Thymus (tissue), 11 donors: ENCODE results near the gene TTC31. TPM values are rescaled to one million over a fixed set of nuclear protein-coding genes. Genes with fewer than 3 reads are reported as not detected.
"Not testable (repeated sequence)": the region's sequence is repeated elsewhere in the genome, so short reads cannot be mapped to it uniquely, and the experiment has no call there.

Experiments used
- DNase-seq, 9 donors: peaks; one replicate each; pipeline ENCODE4 v3.0.0-alpha.2; 2013; ENCODE audit warnings: low spot score in 9 of 9, low read depth in 6 of 9, missing footprints in 1 of 9
- H3K27ac ChIP-seq, 2 donors: one replicate each; pipeline ENCODE4 v1.5.1; 2013; ENCODE audit warnings: control low read depth in 1 of 2, low read depth in 1 of 2, low read length in 1 of 2, mild to moderate bottlenecking in 1 of 2, moderate library complexity in 1 of 2
- H3K27me3 ChIP-seq, 2 donors: one replicate each; pipeline ENCODE4 v1.5.1; 2013; ENCODE audit warnings: low read length in 1 of 2; ENCODE audit not compliant: control insufficient read depth in 2 of 2, insufficient read depth in 1 of 2
- H3K36me3 ChIP-seq, 2 donors: one replicate each; pipeline ENCODE4 v1.5.1; 2013; ENCODE audit warnings: low read length in 1 of 2, mild to moderate bottlenecking in 1 of 2, moderate library complexity in 1 of 2; ENCODE audit not compliant: control insufficient read depth in 2 of 2, insufficient read depth in 2 of 2
- H3K4me1 ChIP-seq, 2 donors: one replicate each; pipeline ENCODE4 v1.5.1; 2013; ENCODE audit warnings: low read length in 2 of 2; ENCODE audit not compliant: control insufficient read depth in 2 of 2, insufficient read depth in 2 of 2
- H3K4me3 ChIP-seq, 2 donors: one replicate each; pipeline ENCODE4 v1.5.1; 2013; ENCODE audit warnings: low read length in 2 of 2, control low read depth in 1 of 2, mild to moderate bottlenecking in 1 of 2
- H3K9me3 ChIP-seq, 2 donors: one replicate each; pipeline ENCODE4 v1.5.1; 2013; ENCODE audit warnings: low read length in 1 of 2, mild to moderate bottlenecking in 1 of 2; ENCODE audit not compliant: control insufficient read depth in 2 of 2, insufficient read depth in 1 of 2
- WGBS: extraction: QIAGEN DNeasy Blood & Tissue Kit; methylation state at CpG from one replicate; pipeline ENCODE4 v1.1.7; 2013; 5-methylcytosine and 5-hydroxymethylcytosine counted together
- polyA plus RNA-seq: library from polyadenylated mRNA; stranded (reverse); fragments of 200-250 nt; gene quantifications from one replicate; pipeline ENCODE4 v1.2.3, GENCODE V29; 2013
- total RNA-seq: library from RNA; stranded (reverse); fragments of 120-200 nt; gene quantifications from one replicate; pipeline ENCODE4 v1.2.4, GENCODE V29; 2013
- donor health status: healthy.

TTC31 gene
- total and polyA plus RNA-seq, 2 donors, result 10.3 to 23.5 TPM

DNA sequence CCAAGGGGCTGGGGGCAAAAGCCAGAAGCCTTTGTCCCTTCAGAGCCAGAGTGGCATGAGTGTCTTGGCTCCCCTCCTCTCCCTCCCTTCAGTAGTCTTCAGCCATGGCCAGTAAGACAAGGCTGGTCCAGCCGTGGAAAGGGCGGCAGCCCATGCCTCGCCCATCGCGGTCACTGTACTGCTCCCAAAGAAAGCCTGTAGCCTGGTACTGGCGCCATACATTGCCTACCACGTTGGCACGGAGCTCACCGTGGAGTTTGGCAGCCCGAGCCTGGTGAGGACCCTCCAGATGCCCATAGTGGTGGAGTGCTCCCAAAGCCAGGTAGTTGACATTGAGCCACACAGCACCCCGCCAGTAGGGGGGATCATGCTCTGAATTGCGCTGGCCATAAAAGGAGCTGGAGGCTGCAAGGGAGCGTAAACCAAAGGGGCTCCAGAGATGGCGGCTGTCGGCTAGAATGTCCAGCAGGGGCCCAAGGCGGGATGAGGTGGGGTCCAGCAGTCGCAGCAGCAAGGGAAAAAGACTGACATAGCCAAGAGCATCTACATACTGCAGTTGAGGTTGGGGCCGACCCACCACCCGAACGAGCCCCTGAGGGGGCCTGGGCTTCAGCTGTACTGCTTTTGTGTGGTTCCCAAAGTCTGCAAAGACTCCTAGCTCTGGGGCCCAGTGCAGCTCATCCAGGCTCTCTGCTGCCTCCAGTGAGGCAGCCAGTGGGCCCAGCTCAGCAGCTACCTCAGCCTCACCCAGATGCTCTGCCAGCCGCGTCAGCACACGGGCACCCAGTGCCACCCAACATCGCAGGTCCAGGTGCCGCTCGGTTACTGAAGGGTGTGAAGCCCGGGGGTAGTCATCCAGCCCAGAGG lies 21.5 kb upstream of the TTC31 start:
- no peak for DNase-seq
- 98% methylated on average over 27 of the region's 27 CpGs for WGBS

DNA sequence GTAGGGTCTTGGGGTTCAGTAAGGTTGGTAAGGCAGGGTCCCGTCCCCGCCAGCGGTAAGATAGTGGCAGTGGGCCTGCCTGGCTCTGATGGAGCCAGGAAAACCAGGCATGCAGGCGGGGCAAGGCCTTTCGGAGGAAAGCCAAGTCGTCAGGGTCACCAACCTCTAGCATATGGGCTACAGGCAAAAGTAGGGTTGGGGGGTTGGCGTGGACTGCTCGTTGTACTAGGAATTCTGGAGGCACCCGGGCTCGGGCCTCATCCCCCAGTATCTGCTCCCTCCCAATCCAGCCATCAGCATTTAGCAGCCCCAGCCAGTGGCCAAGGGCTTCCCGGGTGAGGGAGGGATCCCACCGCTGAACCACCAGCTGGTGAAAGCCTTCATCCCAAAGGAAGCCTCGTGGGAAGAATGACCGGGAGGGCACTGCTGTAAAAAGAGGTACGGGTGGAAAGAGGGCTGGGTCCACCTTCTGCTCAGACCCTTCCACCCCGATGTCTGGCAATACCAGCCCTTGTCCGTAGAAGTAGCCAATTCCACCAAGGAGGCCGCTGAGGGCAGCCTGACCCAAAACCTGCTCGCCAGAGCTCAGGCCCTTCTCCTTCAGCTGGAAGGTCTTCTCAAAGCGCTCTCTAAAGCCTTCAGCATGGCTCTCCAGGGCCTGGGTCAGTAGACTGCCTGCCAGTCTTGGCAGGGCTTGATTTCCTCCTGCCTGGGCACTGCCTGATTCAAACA lies 20.7 kb upstream of the TTC31 start:
- Histone ChIP-seq H3K27ac (no peak overlapping the region), H3K4me3 (no peak overlapping the region), H3K36me3 (peaks cover 23 to 25% of the 10 kb centered on the region in 2 donors), H3K9me3 (no peaks in the 10 kb centered on the region), H3K4me1 (peaks cover 12 to 22% of the 10 kb centered on the region in 2 donors), H3K27me3 (no peaks in the 10 kb centered on the region)
- DNase-seq, result no peak
- 97% methylated on average over 20 of the region's 20 CpGs for WGBS

More for the DNA sequence above, 21.5 kb upstream of the TTC31 start:
- Histone ChIP-seq H3K9me3 (no peaks in the 10 kb centered on the region), H3K4me3 (no peak overlapping the region), H3K4me1 (peaks cover 19 to 30% of the 10 kb centered on the region in 2 donors), H3K27ac (no peak overlapping the region), H3K36me3 (peaks cover 23 to 25% of the 10 kb centered on the region in 2 donors), H3K27me3 (no peaks in the 10 kb centered on the region)

DNA sequence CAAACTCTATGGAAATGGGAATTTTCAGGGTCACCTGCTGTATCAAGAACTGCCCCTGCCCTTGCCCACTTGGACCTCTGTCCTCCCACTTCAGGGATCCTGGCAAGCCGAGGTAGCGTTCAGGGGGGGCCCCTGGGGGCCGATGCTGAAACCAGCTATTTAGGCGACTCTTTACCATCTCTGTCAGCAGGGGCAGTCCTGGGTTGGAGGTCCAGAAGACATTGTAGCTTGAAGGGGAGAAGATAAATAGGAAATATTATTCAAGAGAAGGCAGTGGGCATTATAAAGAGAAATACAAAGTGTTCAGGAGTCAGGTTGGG lies 20.1 kb upstream of the TTC31 start:
- H3K36me3 ChIP-seq, result peaks cover 23 to 25% of the 10 kb centered on the region in 2 donors
- H3K9me3 ChIP-seq, result no peaks in the 10 kb centered on the region
- H3K4me3 ChIP-seq, result no peak overlapping the region
- WGBS, result 95% methylated on average over 4 of the region's 4 CpGs
- H3K27me3 ChIP-seq, result no peaks in the 10 kb centered on the region
- H3K27ac ChIP-seq, result no peak overlapping the region
- peaks cover 12 to 22% of the 10 kb centered on the region in 2 donors for H3K4me1 ChIP-seq
- DNase-seq, result no peak

DNA sequence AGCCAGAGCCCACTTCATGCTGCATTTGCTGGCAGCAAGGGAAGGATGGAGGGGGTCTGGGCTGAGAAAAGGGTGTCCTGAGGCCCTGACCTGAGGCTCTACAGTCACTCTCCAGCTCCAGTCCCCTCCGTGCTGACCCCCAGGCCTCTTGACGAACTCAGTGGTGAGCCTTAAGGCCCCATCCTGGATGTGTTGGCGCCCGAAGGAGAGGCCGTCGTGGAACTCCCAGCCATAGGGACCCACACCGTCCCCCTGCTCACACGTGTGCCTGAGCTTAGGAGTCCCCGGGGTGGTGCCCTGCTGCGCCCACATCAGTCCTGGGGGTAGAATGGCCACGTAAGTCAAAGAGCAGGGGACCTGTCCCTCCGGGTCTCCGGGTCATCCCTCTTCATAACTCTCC lies 18.5 kb upstream of the TTC31 start:
- Histone ChIP-seq H3K36me3 (peaks cover 23 to 25% of the 10 kb centered on the region in 2 donors), H3K27ac (no peak overlapping the region), H3K9me3 (no peaks in the 10 kb centered on the region), H3K4me3 (peak overlapping the region; percentile 61 to 77), H3K4me1 (peaks cover 6 to 15% of the 10 kb centered on the region in 2 donors), H3K27me3 (no peaks in the 10 kb centered on the region)
- no peak for DNase-seq
- 16% methylated on average over 13 of the region's 13 CpGs for WGBS

- WGBS, result 97% methylated on average over 12 of the region's 12 CpGs
- H3K36me3 ChIP-seq, result peaks cover 16 to 30% of the 10 kb centered on the region in 2 donors
- H3K27me3 ChIP-seq, H3K27ac ChIP-seq, H3K9me3 ChIP-seq, H3K4me3 ChIP-seq, DNase-seq: not testable (repeated sequence)
- peaks cover 11 to 25% of the 10 kb centered on the region in 2 donors for H3K4me1 ChIP-seq
These were observed 12.1 kb upstream of the TTC31 start for GRCh38 chr2:74470742-74471141.

DNA sequence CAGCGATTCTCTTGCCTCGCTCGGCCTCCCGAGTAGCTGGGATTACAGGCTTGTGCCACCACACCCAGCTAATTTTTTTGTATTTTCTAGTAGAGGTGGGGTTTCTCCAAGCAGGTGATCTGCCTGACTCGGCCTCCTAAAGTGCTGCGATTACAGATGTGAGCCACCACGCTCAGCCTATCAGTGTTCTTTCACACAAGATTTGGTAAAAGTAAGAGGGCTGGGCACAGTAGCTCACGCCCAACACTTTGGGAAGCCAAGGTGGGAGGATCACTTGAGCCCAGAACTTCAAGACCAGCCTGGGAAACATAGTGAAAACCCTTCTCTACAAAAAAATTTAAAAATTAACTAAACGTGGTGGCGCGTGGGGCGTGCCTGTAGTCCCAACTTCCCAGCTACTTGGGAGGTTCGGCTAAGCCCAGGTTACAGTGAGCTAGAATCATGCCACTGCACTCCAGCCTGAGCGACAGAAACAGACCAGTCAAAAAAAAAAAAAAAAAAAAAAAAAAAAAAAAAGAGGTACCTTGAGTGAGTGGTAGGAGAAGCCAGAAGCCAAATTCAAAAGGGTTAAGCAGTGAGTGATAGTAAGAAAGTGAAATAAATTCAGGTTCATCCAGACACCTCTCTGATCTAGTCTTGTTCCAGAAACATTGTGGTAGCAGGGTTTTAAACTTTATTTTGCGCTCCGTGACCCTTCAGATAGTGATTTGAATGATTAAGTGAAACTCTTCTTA lies 11.4 kb upstream of the TTC31 start:
- H3K27me3 ChIP-seq, result no peaks in the 10 kb centered on the region
- H3K36me3 ChIP-seq, result peaks cover 22 to 33% of the 10 kb centered on the region in 2 donors
- H3K27ac ChIP-seq, result peak overlapping the region; percentile 95 to 98
- WGBS, result 73% methylated on average over 16 of the region's 16 CpGs
- peaks cover 11 to 22% of the 10 kb centered on the region in 2 donors for H3K4me1 ChIP-seq
- H3K4me3 ChIP-seq, result peak overlapping the region; percentile 61 to 68
- peaks cover 0 to 2% of the 10 kb centered on the region in 2 donors for H3K9me3 ChIP-seq
- DNase-seq, result no peak

DNA sequence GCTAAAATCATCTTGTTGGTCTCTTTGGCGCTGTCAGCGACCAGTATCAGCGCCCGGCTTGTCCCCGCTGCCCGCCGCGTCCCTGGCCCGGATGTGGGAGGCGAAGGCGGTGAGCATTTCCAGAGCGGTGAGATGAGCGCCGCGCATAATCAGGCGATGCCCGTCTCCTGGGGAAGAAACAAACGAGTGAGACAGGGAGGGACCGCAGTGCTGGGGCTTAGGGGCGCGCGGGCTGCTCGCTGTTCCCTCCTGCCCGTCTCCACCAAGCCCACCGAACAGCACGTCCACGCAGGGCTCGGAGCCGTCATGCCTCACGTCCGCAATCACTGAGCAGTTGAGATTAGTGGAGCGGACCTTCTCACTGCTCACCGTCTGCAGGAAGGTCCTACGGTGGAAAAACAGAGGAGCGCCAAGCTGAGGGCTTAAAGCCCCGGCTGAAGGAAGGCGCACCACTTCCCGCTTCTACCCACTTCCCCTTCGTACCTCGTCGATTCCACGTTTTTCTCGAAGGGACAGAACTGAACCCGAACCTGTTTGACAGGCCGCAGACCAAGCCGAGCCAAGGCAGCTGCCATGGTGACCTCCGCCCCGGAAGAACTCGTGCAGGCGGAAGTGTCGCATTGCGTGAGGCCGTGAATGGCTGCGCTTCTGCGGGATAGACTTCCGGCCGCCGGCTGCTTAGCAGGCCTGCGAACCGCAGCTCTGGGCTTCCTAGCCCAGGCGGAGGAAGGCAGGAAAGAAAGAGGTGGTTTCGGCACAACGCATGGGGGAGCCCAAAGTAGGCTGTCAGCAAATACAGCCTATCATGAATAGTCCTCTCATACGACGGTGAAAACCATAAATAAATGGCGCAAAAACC lies 10.6 kb upstream of the TTC31 start, which contains the start of gene MRPL53:
Gene MRPL53 (minus strand): TSS at position 595 of the 859 bp plus-strand sequence. CDS start 20 bp downstream, at position 575.
- peaks cover 11 to 22% of the 10 kb centered on the region in 2 donors for H3K4me1 ChIP-seq
- H3K36me3 ChIP-seq, result peaks cover 22 to 35% of the 10 kb centered on the region in 2 donors
- under 1% methylated on average over 66 of the region's 66 CpGs for WGBS
- peaks cover 0 to 2% of the 10 kb centered on the region in 2 donors for H3K9me3 ChIP-seq
- DNase-seq, result peak; percentile 89 to 98 (median 95)
- H3K27ac ChIP-seq, result peak within 1 kb of the TSS; percentile 95 to 98
- H3K27me3 ChIP-seq, result no peaks in the 10 kb centered on the region
- peak within 1 kb of the TSS; percentile 61 to 68 for H3K4me3 ChIP-seq

GRCh38 chr2:74472945-74473258 lies 10.0 kb upstream of the TTC31 start:
- H3K4me1 ChIP-seq, result peaks cover 11 to 22% of the 10 kb centered on the region in 2 donors
- H3K4me3 ChIP-seq, result peak overlapping the region; percentile 61 to 68
- H3K27ac ChIP-seq, result peak overlapping the region; percentile 95 to 98
- 12% methylated on average over 7 of the region's 7 CpGs for WGBS
- peaks cover 22 to 39% of the 10 kb centered on the region in 2 donors for H3K36me3 ChIP-seq
- DNase-seq, result no peak
- H3K27me3 ChIP-seq, result no peaks in the 10 kb centered on the region
- H3K9me3 ChIP-seq, result peaks cover 0 to 2% of the 10 kb centered on the region in 2 donors
